HepG2 (cell line): ENCODE measurements around the gene RAB34. TPM values are rescaled to one million over a fixed set of nuclear protein-coding genes. Genes with fewer than 3 reads are reported as not detected.

Experiments
- DNMT3B ChIP-seq: conservative IDR thresholded peaks from 2 replicates; pipeline ENCODE4 v1.6.1; 2016; ENCODE audit warnings: missing biosample characterization, control low read depth
- HNRNPUL1 ChIP-seq: fragments of 200-400 bp; formaldehyde crosslinking; IDR thresholded peaks from 2 replicates; pipeline ENCODE4 v1.6.1; 2017; ENCODE audit warnings: low read depth, mild to moderate bottlenecking, low read length, moderate library complexity
- ISL2 ChIP-seq: sonication (generic); formaldehyde crosslinking; IDR thresholded peaks from 2 replicates; pipeline ENCODE4 v1.5.0; 2020; ENCODE audit warnings: missing genetic modification reagents
- ISX ChIP-seq: sonication (generic); formaldehyde crosslinking; conservative IDR thresholded peaks from 2 replicates; pipeline ENCODE4 v1.5.0; 2020; ENCODE audit warnings: missing genetic modification reagents
- NCOA2 ChIP-seq: sonication (generic); formaldehyde crosslinking; IDR thresholded peaks from 2 replicates; pipeline ENCODE4 v1.8.0; 2022; ENCODE audit warnings: inconsistent platforms
- NFKB2 ChIP-seq: sonication (generic); formaldehyde crosslinking; IDR thresholded peaks from 2 replicates; pipeline ENCODE4 v1.4.0; 2020; ENCODE audit warnings: missing genetic modification reagents, borderline replicate concordance
- STAT5B ChIP-seq: sonication (generic); formaldehyde crosslinking; IDR thresholded peaks from 2 replicates; pipeline ENCODE4 v1.4.0; 2020; ENCODE audit warnings: missing genetic modification reagents
- SYNCRIP ChIP-seq: fragments of 200-400 bp; formaldehyde crosslinking; IDR thresholded peaks from 2 replicates; pipeline ENCODE4 v1.6.1; 2018; ENCODE audit warnings: mild to moderate bottlenecking, low read depth, low read length; ENCODE audit not compliant: insufficient read depth
- TBX2 ChIP-seq: sonication (generic); formaldehyde crosslinking; IDR thresholded peaks from 2 replicates; pipeline ENCODE4 v1.5.0; 2020; ENCODE audit warnings: missing genetic modification reagents, mild to moderate bottlenecking, borderline replicate concordance
- ZNF136 ChIP-seq: sonication (generic); formaldehyde crosslinking; IDR thresholded peaks from 2 replicates; pipeline ENCODE4 v1.8.1; 2022; ENCODE audit warnings: low read depth, mild to moderate bottlenecking, moderate library complexity, missing genetic modification reagents
- ZNF383 ChIP-seq: sonication (generic); formaldehyde crosslinking; IDR thresholded peaks from 2 replicates; pipeline ENCODE4 v1.4.0; 2020; ENCODE audit warnings: missing genetic modification reagents, mild to moderate bottlenecking, borderline replicate concordance
- ZNF619 ChIP-seq: sonication (generic); formaldehyde crosslinking; IDR thresholded peaks from 2 replicates; pipeline ENCODE4 v1.4.0; 2020; ENCODE audit warnings: mild to moderate bottlenecking, missing genetic modification reagents
- ZNF672 ChIP-seq: sonication (generic); formaldehyde crosslinking; IDR thresholded peaks from 2 replicates; pipeline ENCODE4 v1.8.1; 2022; ENCODE audit warnings: missing genetic modification reagents
- ZNF768 ChIP-seq: sonication (generic); formaldehyde crosslinking; IDR thresholded peaks from 2 replicates; pipeline ENCODE4 v1.4.0; 2020; ENCODE audit warnings: missing genetic modification reagents
- polyA plus RNA-seq, 8 experiments: library from polyadenylated mRNA; depleted of rRNA in 3 of 8; stranded (reverse) in 7 of 8; unstranded in 1 of 8; fragments of >200 nt; fragmentation: Illumina TruSeq in 4 of 8; extraction: Trizol in 4 of 8; gene quantifications; 2 replicates each; pipeline versions ENCODE4 v1.2.1 to v1.2.3, GENCODE V29; 2011 to 2016; ENCODE audit warnings: low read depth in 4 of 8, missing spikeins in 1 of 8, mixed read lengths in 1 of 8; ENCODE audit not compliant: insufficient read depth in 1 of 8
- total RNA-seq, 5 experiments: library from RNA; depleted of rRNA; stranded (reverse); fragments of >200 nt; fragmentation: Illumina TruSeq; extraction: Trizol; gene quantifications; 2 replicates each; pipeline ENCODE4 v1.2.3, GENCODE V29; 2016; ENCODE audit warnings: low read depth in 1 of 5
- TF ChIP-seq, protein P1 (sequence below), 2 experiments: sonication (generic) in 1 of 2; formaldehyde crosslinking in 1 of 2; IDR thresholded peaks; 2 replicates each; pipeline versions ENCODE4 v1.6.1 to v1.9.0; 2014 to 2022; ENCODE audit warnings: antibody characterized with exemption in 1 of 2, borderline replicate concordance in 1 of 2, inconsistent platforms in 1 of 2, low read depth in 1 of 2, missing genetic modification reagents in 1 of 2

RAB34 gene
- total and polyA plus RNA-seq, 2 of the 13 experiments (the other 11 are each of a cell fraction or from before 2014, with no cell fraction given), result 0.49 TPM; not detected in 1

DNA sequence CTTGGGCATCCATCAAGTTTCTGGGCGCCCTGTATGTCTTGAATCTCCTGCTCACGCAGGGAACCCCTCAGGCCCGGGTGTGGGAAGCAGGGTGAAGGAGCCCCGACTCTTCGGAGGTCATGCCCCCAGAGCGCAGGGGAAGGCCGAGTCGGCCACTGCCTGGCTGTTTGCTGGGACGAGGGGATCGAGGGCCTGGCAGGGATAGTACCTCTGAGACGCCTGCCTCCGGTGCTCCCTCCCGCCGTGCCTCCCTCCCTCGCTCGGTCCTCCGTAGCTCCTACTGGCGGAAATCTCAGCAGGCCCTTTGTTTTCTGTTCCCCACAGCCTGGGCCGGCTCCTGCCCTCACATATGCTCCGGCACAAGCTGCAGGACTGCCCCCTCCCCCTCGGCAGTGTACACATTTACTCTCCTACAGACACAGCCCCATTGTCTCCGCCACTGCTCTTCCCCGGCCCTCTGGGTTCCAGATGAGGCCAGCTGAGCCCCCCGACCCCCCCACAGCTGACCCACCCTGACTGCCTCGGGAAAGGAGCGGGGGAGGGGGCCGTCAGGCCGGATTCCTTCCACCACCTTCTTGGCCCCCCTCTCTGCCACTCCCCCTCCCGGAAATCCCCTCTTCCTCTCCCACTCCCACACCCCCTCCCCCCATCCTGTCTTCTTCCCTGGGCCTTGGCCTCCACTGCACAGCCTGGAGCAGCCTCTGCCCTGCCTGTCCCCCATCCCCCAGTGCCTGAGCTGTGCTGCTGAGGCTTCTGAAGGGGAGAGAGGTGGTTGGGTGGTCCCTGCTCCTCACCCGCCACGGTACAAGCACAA lies 27.5 kb upstream of the RAB34 start (continued):
- TF ChIP-seq NCOA2 (CRISPR knock-in tag) (no peak; the same call in 1 of the 2 replicates), NFKB2 (CRISPR knock-in tag) (peak; percentile 35; the same call in 1 of the 2 replicates), ZNF672 (CRISPR knock-in tag) (peak; percentile 78; the same call in 1 of the 2 replicates), ZNF619 (no peak), STAT5B (CRISPR knock-in tag) (no peak), HNRNPUL1 (no peak), ZNF136 (CRISPR knock-in tag) (no peak; the same call in 1 of the 2 replicates), DNMT3B (CRISPR knock-in tag) (no peak), ZNF383 (CRISPR knock-in tag) (no peak), ISL2 (no peak), TBX2 (no peak), ISX (CRISPR knock-in tag) (no peak), SYNCRIP (no peak), ZNF768 (CRISPR knock-in tag) (0 out of 2 replicates have a peak, but pooled peaks have one; percentile 38)
- TF ChIP-seq, protein P1, sequence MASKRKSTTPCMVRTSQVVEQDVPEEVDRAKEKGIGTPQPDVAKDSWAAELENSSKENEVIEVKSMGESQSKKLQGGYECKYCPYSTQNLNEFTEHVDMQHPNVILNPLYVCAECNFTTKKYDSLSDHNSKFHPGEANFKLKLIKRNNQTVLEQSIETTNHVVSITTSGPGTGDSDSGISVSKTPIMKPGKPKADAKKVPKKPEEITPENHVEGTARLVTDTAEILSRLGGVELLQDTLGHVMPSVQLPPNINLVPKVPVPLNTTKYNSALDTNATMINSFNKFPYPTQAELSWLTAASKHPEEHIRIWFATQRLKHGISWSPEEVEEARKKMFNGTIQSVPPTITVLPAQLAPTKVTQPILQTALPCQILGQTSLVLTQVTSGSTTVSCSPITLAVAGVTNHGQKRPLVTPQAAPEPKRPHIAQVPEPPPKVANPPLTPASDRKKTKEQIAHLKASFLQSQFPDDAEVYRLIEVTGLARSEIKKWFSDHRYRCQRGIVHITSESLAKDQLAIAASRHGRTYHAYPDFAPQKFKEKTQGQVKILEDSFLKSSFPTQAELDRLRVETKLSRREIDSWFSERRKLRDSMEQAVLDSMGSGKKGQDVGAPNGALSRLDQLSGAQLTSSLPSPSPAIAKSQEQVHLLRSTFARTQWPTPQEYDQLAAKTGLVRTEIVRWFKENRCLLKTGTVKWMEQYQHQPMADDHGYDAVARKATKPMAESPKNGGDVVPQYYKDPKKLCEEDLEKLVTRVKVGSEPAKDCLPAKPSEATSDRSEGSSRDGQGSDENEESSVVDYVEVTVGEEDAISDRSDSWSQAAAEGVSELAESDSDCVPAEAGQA (IDR thresholded peaks at IDR 0.05; ENCODE audit: low read depth), result no peak
- TF ChIP-seq, protein P1 (CRISPR knock-in tag; IDR thresholded peaks at IDR 0.05; ENCODE audit: borderline replicate concordance), result no peak
